Lung (tissue), 12 donors: ENCODE measurements around the gene TLL1. TPM values are rescaled to one million over a fixed set of nuclear protein-coding genes. Genes with fewer than 3 reads are reported as not detected.

Experiments
- ATAC-seq: fragments of 200-7000 bp; cut with Tn5 transposase; one replicate; pipeline ENCODE4 v1.9.1; 2020; ENCODE audit warnings: moderate number of reproducible peaks; ENCODE audit not compliant: insufficient read depth, low FRiP score
- DNase-seq, 3 donors: peaks; one replicate each; pipeline ENCODE4 v3.0.0-alpha.2; 2013 to 2017
- H3K27ac ChIP-seq, 2 donors: one replicate each; pipeline ENCODE4 v1.5.1; 2013; ENCODE audit warnings: mild to moderate bottlenecking in 2 of 2, moderate library complexity in 2 of 2, control low read depth in 1 of 2, inconsistent platforms in 1 of 2, low read depth in 1 of 2, low read length in 1 of 2
- H3K27me3 ChIP-seq, 3 donors: one replicate each; pipeline ENCODE4 v1.5.1; 2013; ENCODE audit warnings: low read length in 2 of 3; ENCODE audit not compliant: control insufficient read depth in 3 of 3, insufficient read depth in 3 of 3
- H3K36me3 ChIP-seq, 4 donors: one replicate each; pipeline ENCODE4 v1.5.1; 2013; ENCODE audit warnings: low read length in 4 of 4, mild to moderate bottlenecking in 1 of 4, moderate library complexity in 1 of 4; ENCODE audit not compliant: control insufficient read depth in 4 of 4, insufficient read depth in 4 of 4
- H3K4me1 ChIP-seq, 5 donors: one replicate each; pipeline ENCODE4 v1.5.1; 2013; ENCODE audit warnings: low read length in 5 of 5, mild to moderate bottlenecking in 2 of 5, moderate library complexity in 1 of 5; ENCODE audit not compliant: control insufficient read depth in 5 of 5, insufficient read depth in 5 of 5
- H3K4me3 ChIP-seq: one replicate; pipeline ENCODE4 v1.5.1; 2013; ENCODE audit warnings: mild to moderate bottlenecking, control low read depth, moderate library complexity
- H3K9ac ChIP-seq, 2 donors: one replicate each; pipeline ENCODE4 v1.5.1; 2013; ENCODE audit warnings: low read length in 2 of 2, control low read depth in 1 of 2; ENCODE audit not compliant: insufficient read depth in 1 of 2
- H3K9me3 ChIP-seq, 4 donors: one replicate each; pipeline ENCODE4 v1.5.1; 2013; ENCODE audit warnings: low read length in 3 of 4, mild to moderate bottlenecking in 1 of 4, moderate library complexity in 1 of 4; ENCODE audit not compliant: control insufficient read depth in 4 of 4, insufficient read depth in 3 of 4
- WGBS, 2 donors: extraction: QIAGEN DNeasy Blood & Tissue Kit; methylation state at CpG; one replicate each; pipeline ENCODE4 v1.1.7; 2013; 5-methylcytosine and 5-hydroxymethylcytosine counted together
- polyA plus RNA-seq, 2 donors: library from polyadenylated mRNA; stranded (reverse); fragments of 200-250 nt; gene quantifications; one replicate each; pipeline ENCODE4 v1.2.1, GENCODE V29; 2013
- total RNA-seq, 2 donors: library from RNA; depleted of rRNA in 1 of 2; stranded (reverse); fragments of >200 nt in 1 of 2; gene quantifications; one replicate each; pipeline ENCODE4 v1.2.1, GENCODE V29; 2014 to 2021
- TF ChIP-seq, protein P1 (sequence below): IDR thresholded peaks from 2 replicates; pipeline ENCODE4 v1.5.1; 2012; ENCODE audit warnings: mild to moderate bottlenecking; ENCODE audit errors: control extremely low read depth, extremely low read depth
- donor health status: control.
- donor health status: control.
- donor health status: Bipolar disorder and iron deficiency.
- donor health status: healthy.
- donor health status: DM: yes; HTN: yes; CAD: no.

Gene TLL1
- total and polyA plus RNA-seq, 4 donors, result 0.93 to 5.7 (median 1.9) TPM

DNA sequence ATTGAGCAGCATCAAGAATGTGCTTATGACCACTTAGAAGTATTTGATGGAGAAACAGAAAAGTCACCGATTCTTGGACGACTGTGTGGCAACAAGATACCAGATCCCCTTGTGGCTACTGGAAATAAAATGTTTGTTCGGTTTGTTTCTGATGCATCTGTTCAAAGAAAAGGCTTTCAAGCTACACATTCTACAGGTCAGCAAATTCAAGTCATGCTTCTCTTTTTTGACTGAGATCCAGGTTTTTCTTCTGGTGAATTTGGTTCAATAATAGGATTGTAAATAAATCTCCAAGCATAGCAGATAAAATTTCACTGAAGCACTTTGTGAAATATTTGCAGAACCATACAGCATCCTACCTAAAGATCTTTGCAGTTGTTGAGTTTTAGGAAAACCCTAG lies 218.1 kb downstream of the TLL1 start:
- no peak for ATAC-seq
- H3K27me3 ChIP-seq, result no peaks in the 10 kb centered on the region
- H3K9ac ChIP-seq, result no peak overlapping the region
- no peaks in the 10 kb centered on the region for H3K36me3 ChIP-seq
- no peak overlapping the region for H3K27ac ChIP-seq
- TF ChIP-seq, protein P1, sequence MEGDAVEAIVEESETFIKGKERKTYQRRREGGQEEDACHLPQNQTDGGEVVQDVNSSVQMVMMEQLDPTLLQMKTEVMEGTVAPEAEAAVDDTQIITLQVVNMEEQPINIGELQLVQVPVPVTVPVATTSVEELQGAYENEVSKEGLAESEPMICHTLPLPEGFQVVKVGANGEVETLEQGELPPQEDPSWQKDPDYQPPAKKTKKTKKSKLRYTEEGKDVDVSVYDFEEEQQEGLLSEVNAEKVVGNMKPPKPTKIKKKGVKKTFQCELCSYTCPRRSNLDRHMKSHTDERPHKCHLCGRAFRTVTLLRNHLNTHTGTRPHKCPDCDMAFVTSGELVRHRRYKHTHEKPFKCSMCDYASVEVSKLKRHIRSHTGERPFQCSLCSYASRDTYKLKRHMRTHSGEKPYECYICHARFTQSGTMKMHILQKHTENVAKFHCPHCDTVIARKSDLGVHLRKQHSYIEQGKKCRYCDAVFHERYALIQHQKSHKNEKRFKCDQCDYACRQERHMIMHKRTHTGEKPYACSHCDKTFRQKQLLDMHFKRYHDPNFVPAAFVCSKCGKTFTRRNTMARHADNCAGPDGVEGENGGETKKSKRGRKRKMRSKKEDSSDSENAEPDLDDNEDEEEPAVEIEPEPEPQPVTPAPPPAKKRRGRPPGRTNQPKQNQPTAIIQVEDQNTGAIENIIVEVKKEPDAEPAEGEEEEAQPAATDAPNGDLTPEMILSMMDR, result no peak
- no peak overlapping the region for H3K4me3 ChIP-seq
- WGBS, 2 donors, result 77 to 79% methylated on average over 3 of the region's 3 CpGs
- H3K9me3 ChIP-seq, result no peaks in the 10 kb centered on the region
- no peak for DNase-seq
- H3K4me1 ChIP-seq, result no peaks in the 10 kb centered on the region

DNA sequence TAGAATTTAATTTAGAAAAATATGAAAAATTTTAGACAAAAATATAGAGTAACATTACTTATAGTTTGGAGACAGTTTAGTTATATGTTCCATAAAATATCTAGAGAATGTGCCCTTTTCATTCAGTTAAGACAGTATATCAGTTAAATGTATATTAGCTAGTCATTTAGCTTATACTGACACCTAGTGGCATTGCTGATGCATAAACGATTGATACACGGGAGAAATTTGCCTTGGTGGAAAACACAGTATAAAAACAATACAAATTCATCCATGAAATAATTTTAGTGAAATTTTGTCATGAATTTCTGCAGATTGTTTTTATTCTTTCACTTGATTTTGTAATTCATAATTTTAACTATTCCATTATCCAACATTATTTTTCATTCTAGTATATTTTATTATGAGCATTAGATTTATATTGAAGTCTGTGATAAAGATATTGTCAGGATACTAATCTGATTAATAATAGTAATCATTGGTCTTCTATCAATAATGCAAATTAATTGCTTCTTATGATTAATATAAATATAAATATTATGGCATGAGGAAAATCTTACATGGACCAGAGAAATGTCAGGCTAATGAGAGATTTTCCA lies 219.0 kb downstream of the TLL1 start:
- Histone ChIP-seq H3K4me3 (no peak overlapping the region), H3K27ac (no peak overlapping the region), H3K9ac (no peak overlapping the region), H3K36me3 (no peaks in the 10 kb centered on the region), H3K4me1 (no peaks in the 10 kb centered on the region), H3K27me3 (no peaks in the 10 kb centered on the region), H3K9me3 (no peaks in the 10 kb centered on the region)
- TF ChIP-seq, protein P1, result no peak
- 0% methylated on average over 2 of the region's 2 CpGs for WGBS, 2 donors
- no peak for ATAC-seq
- DNase-seq, result peak in 2 of 3 donors; percentile 59 to 61

DNA sequence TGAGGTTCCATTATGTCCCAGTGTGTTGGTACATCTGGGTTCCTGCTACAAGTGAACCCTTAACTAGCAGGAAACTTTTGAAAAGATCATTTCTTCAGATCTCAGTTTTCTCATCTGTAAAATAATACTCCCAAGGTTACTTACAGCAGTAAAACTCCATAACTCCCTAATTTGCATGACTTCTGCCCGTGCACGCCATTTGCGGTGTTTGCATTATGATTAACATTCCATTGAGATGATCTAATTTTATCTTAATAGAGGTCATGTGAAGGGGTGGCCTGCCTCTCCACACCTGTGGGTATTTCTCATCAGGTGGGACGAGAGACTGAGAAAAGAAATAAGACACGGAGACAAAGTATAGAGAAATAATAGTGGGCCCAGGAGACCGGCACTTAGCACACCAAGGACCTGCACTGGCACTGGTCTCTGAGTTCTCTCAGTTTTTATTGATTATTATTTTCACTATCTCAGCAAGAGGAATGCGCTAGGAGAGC lies 219.8 kb downstream of the TLL1 start:
- TF ChIP-seq, protein P1, result no peak
- H3K27ac ChIP-seq, result no peak overlapping the region
- H3K9ac ChIP-seq, result no peak overlapping the region
- no peak for DNase-seq
- no peaks in the 10 kb centered on the region for H3K36me3 ChIP-seq
- no peaks in the 10 kb centered on the region for H3K27me3 ChIP-seq
- no peak for ATAC-seq
- no peak overlapping the region for H3K4me3 ChIP-seq
- no peaks in the 10 kb centered on the region for H3K9me3 ChIP-seq
- 65 to 77% methylated on average over 7 of the region's 7 CpGs for WGBS, 2 donors
- H3K4me1 ChIP-seq, result no peaks in the 10 kb centered on the region

DNA sequence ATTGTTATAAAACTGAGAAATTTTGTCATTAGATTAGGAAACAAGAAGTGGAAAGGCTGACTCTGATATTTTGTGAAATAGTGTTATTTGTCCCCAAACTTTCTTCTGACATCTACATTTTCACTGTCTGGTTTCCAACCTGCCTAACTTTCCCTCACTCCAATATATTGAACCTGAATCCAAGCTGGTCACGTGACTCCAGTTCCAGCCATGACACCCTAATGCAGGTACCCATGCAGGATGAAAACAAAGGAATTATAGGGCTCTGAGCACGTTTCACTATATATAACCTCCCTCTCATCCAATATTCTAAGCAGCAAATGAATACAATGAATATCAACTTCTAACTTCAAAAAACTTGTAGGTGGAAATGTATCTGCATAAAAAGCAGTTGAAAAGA lies 231.6 kb downstream of the TLL1 start:
- Histone ChIP-seq H3K27ac (no peak overlapping the region), H3K9ac (no peak overlapping the region), H3K4me3 (no peak overlapping the region), H3K4me1 (no peaks in the 10 kb centered on the region), H3K9me3 (no peaks in the 10 kb centered on the region), H3K36me3 (no peaks in the 10 kb centered on the region), H3K27me3 (no peaks in the 10 kb centered on the region)
- DNase-seq, result no peak
- TF ChIP-seq, protein P1, result no peak
- WGBS, 2 donors, result 70 to 78% methylated on average over 2 of the region's 2 CpGs
- ATAC-seq, result no peak
